ENCODE data around the gene TOX3. TPM values are rescaled to one million over a fixed set of nuclear protein-coding genes. Genes with fewer than 3 reads are reported as not detected.

TOX3 gene
- total RNA-seq, 1 experiment from 2014 or later, result 16.6 TPM

DNA sequence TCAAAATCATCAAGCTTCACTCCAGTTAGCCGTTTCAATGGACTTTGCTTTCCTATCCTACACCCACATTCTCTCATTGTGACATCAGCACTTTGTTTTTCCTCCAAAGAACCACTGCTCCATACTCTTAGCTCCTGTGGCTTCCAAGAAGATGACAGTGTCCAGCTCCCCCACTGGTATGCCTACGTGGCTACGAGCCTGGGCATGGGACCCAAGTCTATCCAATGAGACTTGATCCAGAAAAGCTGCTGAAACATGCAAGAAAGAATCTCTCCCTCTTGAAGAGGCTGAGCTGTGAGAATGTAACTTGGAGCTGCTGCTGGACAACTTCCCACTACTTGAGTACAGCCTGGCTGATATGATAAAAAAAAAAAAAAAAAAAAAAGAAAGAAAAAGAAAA, 9.4 kb downstream of the TOX3 start:
- Histone ChIP-seq H3K27me3 (replicated peaks; ENCODE audit: insufficient read depth, low read depth, low read length, poor library complexity) (peaks cover 3% of the 10 kb centered on the region), H3K27ac (ENCODE audit: low read depth, low read length, poor library complexity, severe bottlenecking) (no peak overlapping the region), H3K36me3 (ENCODE audit: insufficient read depth, low read length, poor library complexity, severe bottlenecking) (no peaks in the 10 kb centered on the region), H3K4me3 (ENCODE audit: low read depth, low read length, poor library complexity, severe bottlenecking) (no peak overlapping the region), H3K9me3 (ENCODE audit: low read depth, low read length, poor library complexity, severe bottlenecking) (no peaks in the 10 kb centered on the region), H3K4me1 (ENCODE audit: insufficient read depth, low read length, poor library complexity, severe bottlenecking) (peaks cover 4% of the 10 kb centered on the region)
- BruUV-seq (replicated peaks), result no TSS peak
- no peak for DNase-seq (ENCODE audit: low spot score)
- intact Hi-C loops (cut with micrococcal nuclease; ENCODE audit: unreplicated experiment), result no loop called here
- ChIA-PET CTCF (no interaction called here), POLR2A (ENCODE audit: low non-redundant PET) (no interaction called here)
- no peak for TF ChIP-seq EZH2 (IDR thresholded peaks at IDR 0.05; ENCODE audit: borderline replicate concordance, low read depth, low read length, poor library complexity, severe bottlenecking)
- TF ChIP-seq, protein P1, sequence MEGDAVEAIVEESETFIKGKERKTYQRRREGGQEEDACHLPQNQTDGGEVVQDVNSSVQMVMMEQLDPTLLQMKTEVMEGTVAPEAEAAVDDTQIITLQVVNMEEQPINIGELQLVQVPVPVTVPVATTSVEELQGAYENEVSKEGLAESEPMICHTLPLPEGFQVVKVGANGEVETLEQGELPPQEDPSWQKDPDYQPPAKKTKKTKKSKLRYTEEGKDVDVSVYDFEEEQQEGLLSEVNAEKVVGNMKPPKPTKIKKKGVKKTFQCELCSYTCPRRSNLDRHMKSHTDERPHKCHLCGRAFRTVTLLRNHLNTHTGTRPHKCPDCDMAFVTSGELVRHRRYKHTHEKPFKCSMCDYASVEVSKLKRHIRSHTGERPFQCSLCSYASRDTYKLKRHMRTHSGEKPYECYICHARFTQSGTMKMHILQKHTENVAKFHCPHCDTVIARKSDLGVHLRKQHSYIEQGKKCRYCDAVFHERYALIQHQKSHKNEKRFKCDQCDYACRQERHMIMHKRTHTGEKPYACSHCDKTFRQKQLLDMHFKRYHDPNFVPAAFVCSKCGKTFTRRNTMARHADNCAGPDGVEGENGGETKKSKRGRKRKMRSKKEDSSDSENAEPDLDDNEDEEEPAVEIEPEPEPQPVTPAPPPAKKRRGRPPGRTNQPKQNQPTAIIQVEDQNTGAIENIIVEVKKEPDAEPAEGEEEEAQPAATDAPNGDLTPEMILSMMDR (conservative IDR thresholded peaks at IDR 0.05; ENCODE audit: low read depth, low read length), result no peak

DNA sequence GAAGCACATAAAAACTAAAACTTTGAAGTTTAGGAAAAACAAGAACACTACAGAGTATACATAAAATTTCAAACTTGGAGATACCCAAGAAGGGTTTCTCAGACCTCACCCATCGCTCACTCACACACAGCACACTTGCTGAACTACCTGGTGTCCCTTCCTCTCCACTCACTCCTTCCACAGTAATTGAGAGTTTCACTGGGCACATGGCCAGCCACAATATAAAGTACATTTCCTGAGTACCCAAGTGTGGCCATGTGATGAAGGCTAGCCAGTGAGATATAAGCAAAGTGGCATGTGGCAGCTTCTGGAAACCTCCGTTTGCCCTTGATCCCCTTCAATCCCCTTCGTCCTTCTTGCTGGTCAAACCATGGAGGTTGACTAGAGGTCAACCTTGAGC, 11.9 kb downstream of the TOX3 start:
- CTCF ChIA-PET, result no interaction called here

DNA sequence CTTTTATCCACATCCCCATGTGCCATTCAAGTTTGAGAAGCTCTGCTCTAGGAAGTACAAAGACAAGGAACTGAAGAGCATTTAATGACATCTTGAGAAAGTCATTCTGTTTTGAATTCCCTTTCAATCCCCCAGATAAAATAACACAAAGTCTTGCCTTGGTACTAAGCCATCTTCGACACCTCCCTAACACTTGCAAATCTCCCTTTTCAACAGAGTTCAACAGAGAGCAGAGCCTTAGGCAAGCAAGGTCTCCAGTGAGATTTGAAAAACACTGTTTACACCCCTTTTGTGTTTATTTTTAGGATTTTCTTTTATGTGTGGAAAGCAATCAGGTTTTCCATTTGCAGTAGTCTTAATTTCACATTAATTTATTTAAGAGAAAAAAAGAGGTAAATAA, 13.6 kb downstream of the TOX3 start:
- BruUV-seq (replicated peaks), result no TSS peak
- Histone ChIP-seq H3K36me3 (ENCODE audit: insufficient read depth, low read length, poor library complexity, severe bottlenecking) (no peaks in the 10 kb centered on the region), H3K9me3 (ENCODE audit: low read depth, low read length, poor library complexity, severe bottlenecking) (no peaks in the 10 kb centered on the region), H3K4me3 (ENCODE audit: low read depth, low read length, poor library complexity, severe bottlenecking) (no peak overlapping the region), H3K27me3 (replicated peaks; ENCODE audit: insufficient read depth, low read depth, low read length, poor library complexity) (peaks cover 10% of the 10 kb centered on the region), H3K27ac (ENCODE audit: low read depth, low read length, poor library complexity, severe bottlenecking) (no peak overlapping the region), H3K4me1 (ENCODE audit: insufficient read depth, low read length, poor library complexity, severe bottlenecking) (peaks cover 7% of the 10 kb centered on the region)
- TF ChIP-seq, protein P1 (conservative IDR thresholded peaks at IDR 0.05; ENCODE audit: low read depth, low read length), result no peak
- no peak for TF ChIP-seq EZH2 (IDR thresholded peaks at IDR 0.05; ENCODE audit: borderline replicate concordance, low read depth, low read length, poor library complexity, severe bottlenecking)
- no peak for DNase-seq (ENCODE audit: low spot score)
- intact Hi-C loops (cut with micrococcal nuclease; ENCODE audit: unreplicated experiment), result no loop called here
- ChIA-PET CTCF (no interaction called here), POLR2A (ENCODE audit: low non-redundant PET) (no interaction called here)

More for the DNA sequence above, 11.9 kb downstream of the TOX3 start:
- Histone ChIP-seq H3K9me3 (ENCODE audit: low read depth, low read length, poor library complexity, severe bottlenecking) (no peaks in the 10 kb centered on the region), H3K36me3 (ENCODE audit: insufficient read depth, low read length, poor library complexity, severe bottlenecking) (no peaks in the 10 kb centered on the region), H3K4me1 (ENCODE audit: insufficient read depth, low read length, poor library complexity, severe bottlenecking) (peaks cover 4% of the 10 kb centered on the region), H3K27me3 (replicated peaks; ENCODE audit: insufficient read depth, low read depth, low read length, poor library complexity) (peaks cover 3% of the 10 kb centered on the region), H3K4me3 (ENCODE audit: low read depth, low read length, poor library complexity, severe bottlenecking) (no peak overlapping the region), H3K27ac (ENCODE audit: low read depth, low read length, poor library complexity, severe bottlenecking) (no peak overlapping the region)
- BruUV-seq (replicated peaks), result no TSS peak
- TF ChIP-seq, protein P1 (conservative IDR thresholded peaks at IDR 0.05; ENCODE audit: low read depth, low read length), result no peak
- TF ChIP-seq EZH2 (IDR thresholded peaks at IDR 0.05; ENCODE audit: borderline replicate concordance, low read depth, low read length, poor library complexity, severe bottlenecking), result no peak
- POLR2A ChIA-PET (ENCODE audit: low non-redundant PET), result no interaction called here
- intact Hi-C loops (cut with micrococcal nuclease; ENCODE audit: unreplicated experiment), result no loop called here
- DNase-seq (ENCODE audit: low spot score), result no peak
